ENCODE results near the gene HIVEP3.

DNA sequence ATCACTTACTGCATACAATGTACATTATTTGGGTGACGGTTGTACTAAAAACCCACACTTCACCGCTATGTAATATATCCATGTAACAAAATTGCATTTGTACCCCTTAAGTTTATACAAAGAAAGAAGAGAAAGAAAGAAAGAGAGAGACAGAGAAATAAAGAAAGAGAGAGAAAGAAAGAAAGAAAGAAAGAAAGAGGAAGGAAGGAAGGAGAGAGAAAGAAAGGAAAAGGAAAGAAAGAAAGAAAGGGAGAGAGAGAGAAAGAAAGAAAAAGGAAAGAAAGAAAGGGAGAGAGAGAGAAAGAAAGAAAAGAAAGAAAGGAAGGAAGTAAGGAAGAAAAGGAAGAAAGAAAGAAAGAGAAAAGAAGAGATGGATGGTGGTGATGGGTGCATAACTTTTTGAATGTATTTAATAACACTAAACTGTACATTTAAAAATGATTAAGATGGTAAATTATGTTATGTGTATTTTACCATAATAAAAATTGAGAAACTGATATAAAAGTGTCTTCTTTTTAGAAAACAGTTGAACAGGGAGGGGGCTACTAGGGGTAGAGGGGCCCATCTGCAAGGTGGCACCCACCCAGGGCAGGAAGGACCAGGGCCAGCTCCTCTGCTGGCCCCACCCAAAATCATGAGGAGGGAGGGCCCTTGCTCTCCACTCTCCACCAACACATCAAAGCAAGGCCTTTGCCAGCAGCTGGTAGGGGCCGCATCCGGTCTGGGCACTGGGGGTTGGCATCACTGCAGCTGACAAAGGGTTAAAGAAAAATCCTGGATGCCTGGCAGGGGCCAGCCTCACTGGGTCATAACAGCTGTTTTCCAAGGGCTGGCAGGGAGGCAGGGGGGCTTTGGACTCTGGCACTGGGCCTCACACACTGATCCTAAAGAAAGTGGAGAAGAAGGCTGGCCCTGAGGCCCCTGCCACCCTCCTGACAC, 280.4 kb downstream of the HIVEP3 start:
- TF ChIP-seq EZH2 (IDR thresholded peaks at IDR 0.05) (no peak), POLR2AphosphoS5 (IDR thresholded peaks at IDR 0.05; ENCODE audit: borderline replicate concordance, low read depth, low read length) (no peak), FOXP2 (optimal IDR thresholded peaks at IDR 0.05; ENCODE audit: control extremely low read depth, extremely low read length, insufficient read depth) (no peak)
